Sigmoid colon (tissue), 7 donors: ENCODE data around the gene RSPH6A. TPM values are rescaled to one million over a fixed set of nuclear protein-coding genes. Genes with fewer than 3 reads are reported as not detected.

Experiments used
- DNase-seq: peaks from one replicate; pipeline ENCODE4 v3.0.0-alpha.2; 2019
- H3K27ac ChIP-seq, 4 donors: fragments of 200-600 bp; sonication (generic); one replicate each; pipeline ENCODE4 v1.5.1; 2016 to 2019; ENCODE audit warnings: mild to moderate bottlenecking in 1 of 4
- H3K27me3 ChIP-seq, 3 donors: fragments of 200-600 bp; sonication (generic); one replicate each; pipeline ENCODE4 v1.5.1; 2019; ENCODE audit warnings: mild to moderate bottlenecking in 1 of 3
- H3K36me3 ChIP-seq, 4 donors: fragments of 200-600 bp; sonication (generic); one replicate each; pipeline ENCODE4 v1.5.1; 2016 to 2019
- H3K4me1 ChIP-seq, 4 donors: fragments of 200-600 bp; sonication (generic); one replicate each; pipeline ENCODE4 v1.5.1; 2017 to 2019
- H3K4me3 ChIP-seq, 4 donors: fragments of 200-600 bp; sonication (generic); one replicate each; pipeline ENCODE4 v1.5.1; 2017 to 2019; ENCODE audit warnings: mild to moderate bottlenecking in 2 of 4, moderate library complexity in 1 of 4
- H3K9me3 ChIP-seq, 4 donors: fragments of 200-600 bp in 3 of 4; sonication (generic) in 3 of 4; one replicate each; pipeline versions ENCODE4 v1.5.1 to v1.6.1; 2013 to 2019
- EP300 ChIP-seq, 4 donors: sonication (generic); formaldehyde crosslinking; IDR thresholded peaks; one replicate each; pipeline ENCODE4 v1.6.1; 2017; ENCODE audit warnings: antibody characterized with exemption in 4 of 4
- POLR2A ChIP-seq, 2 donors: fragments of 450-650 bp; IDR thresholded peaks; one replicate each; pipeline ENCODE4 v1.6.1; 2016; ENCODE audit warnings: antibody characterized with exemption in 2 of 2, mild to moderate bottlenecking in 2 of 2, moderate library complexity in 2 of 2
- POLR2AphosphoS5 ChIP-seq, 4 donors: sonication (generic); formaldehyde crosslinking; IDR thresholded peaks; one replicate each; pipeline ENCODE4 v1.6.1; 2017; ENCODE audit warnings: antibody characterized with exemption in 4 of 4
- WGBS, 2 donors: extraction: QIAGEN DNeasy Blood & Tissue Kit; methylation state at CpG; one replicate each; pipeline ENCODE4 v1.1.7; 2013; 5-methylcytosine and 5-hydroxymethylcytosine counted together
- intact Hi-C: fragments of 100-400 bp; cut with DNase I; formaldehyde crosslinking; loops from one replicate; pipeline ENCODE4 v1.15.1; 2023
- polyA plus RNA-seq, 3 donors: library from polyadenylated mRNA; stranded (reverse); fragments of 200-250 nt; gene quantifications; one replicate each; pipeline ENCODE4 v1.2.3, GENCODE V29; 2013
- total RNA-seq, 4 donors: library from RNA; depleted of rRNA; stranded (reverse); fragments of >200 nt; gene quantifications; one replicate each; pipeline ENCODE4 v1.1.0, GENCODE V29; 2016
- TF ChIP-seq, protein P1 (sequence below), 4 experiments: fragments of 450-650 bp in 3 of 4; fragments of 200-600 bp in 1 of 4; IDR thresholded peaks; one replicate each; pipeline ENCODE4 v1.5.1; 2016 to 2019; ENCODE audit warnings: antibody characterized with exemption in 4 of 4, mild to moderate bottlenecking in 3 of 4, moderate library complexity in 2 of 4
- donor health status: healthy with polysubstance abuse.
- donor health status: Bipolar disorder and iron deficiency.
- donor health status: healthy.

RSPH6A gene
- total and polyA plus RNA-seq, 7 donors = 0.12 TPM; not detected in 6

DNA sequence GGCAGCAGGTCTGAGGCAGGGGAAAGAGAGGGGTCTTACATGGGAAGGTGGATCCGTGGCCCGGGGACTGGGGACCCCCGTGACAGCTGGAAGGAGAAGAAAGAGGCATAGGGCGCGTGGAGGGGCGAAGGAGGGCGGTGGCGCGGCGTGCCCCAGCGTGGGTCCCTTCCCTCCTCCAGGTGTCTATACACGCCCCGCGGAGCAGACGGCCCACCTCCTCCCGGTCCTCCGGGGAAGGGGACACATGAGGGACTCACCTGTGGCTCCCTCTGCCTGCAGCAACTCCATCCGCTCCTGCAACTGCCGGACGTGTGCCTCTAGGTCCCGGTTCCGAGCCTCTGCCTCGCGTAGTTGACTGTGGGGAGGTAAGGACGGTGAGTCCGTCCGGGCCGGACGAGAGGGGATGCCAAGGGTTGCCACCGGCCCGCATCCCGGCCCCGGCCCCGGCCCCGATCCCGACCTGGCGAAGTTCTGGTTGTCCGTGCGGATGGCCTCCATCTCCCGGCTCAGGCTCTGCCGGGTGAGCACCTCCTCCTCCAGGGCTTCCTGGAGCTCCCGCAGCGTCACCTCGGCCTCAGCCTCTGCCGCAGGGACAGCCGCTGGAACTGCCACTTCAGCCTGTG, 43.7 kb downstream of the RSPH6A start:
- Histone ChIP-seq H3K9me3 (no peaks in the 10 kb centered on the region), H3K36me3 (peaks cover 0 to 42% (median 27%) of the 10 kb centered on the region in 4 donors), H3K27ac (peak overlapping the region; percentile 89 to 99 (median 98)), H3K27me3 (no peaks in the 10 kb centered on the region), H3K4me3 (peak overlapping the region in 1 of 4 donors; percentile 80), H3K4me1 (peaks cover 3 to 37% (median 23%) of the 10 kb centered on the region in 4 donors)
- 88 to 93% methylated on average over 46 of the region's 46 CpGs for WGBS, 2 donors
- DNase-seq = peak; percentile 78
- intact Hi-C loops = loop anchor here (1.0 kb wide), 1 partner anchor 8 kb away; no protein-coding TSS in a partner anchor
- peak in 1 of 4 donors; percentile 11 for TF ChIP-seq POLR2AphosphoS5 (IDR thresholded peaks at IDR 0.05)
- TF ChIP-seq EP300 (IDR thresholded peaks at IDR 0.05) = no peak
- TF ChIP-seq POLR2A (IDR thresholded peaks at IDR 0.05) = no peak
- TF ChIP-seq, protein P1, sequence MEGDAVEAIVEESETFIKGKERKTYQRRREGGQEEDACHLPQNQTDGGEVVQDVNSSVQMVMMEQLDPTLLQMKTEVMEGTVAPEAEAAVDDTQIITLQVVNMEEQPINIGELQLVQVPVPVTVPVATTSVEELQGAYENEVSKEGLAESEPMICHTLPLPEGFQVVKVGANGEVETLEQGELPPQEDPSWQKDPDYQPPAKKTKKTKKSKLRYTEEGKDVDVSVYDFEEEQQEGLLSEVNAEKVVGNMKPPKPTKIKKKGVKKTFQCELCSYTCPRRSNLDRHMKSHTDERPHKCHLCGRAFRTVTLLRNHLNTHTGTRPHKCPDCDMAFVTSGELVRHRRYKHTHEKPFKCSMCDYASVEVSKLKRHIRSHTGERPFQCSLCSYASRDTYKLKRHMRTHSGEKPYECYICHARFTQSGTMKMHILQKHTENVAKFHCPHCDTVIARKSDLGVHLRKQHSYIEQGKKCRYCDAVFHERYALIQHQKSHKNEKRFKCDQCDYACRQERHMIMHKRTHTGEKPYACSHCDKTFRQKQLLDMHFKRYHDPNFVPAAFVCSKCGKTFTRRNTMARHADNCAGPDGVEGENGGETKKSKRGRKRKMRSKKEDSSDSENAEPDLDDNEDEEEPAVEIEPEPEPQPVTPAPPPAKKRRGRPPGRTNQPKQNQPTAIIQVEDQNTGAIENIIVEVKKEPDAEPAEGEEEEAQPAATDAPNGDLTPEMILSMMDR (IDR thresholded peaks at IDR 0.05) = no peak

DNA sequence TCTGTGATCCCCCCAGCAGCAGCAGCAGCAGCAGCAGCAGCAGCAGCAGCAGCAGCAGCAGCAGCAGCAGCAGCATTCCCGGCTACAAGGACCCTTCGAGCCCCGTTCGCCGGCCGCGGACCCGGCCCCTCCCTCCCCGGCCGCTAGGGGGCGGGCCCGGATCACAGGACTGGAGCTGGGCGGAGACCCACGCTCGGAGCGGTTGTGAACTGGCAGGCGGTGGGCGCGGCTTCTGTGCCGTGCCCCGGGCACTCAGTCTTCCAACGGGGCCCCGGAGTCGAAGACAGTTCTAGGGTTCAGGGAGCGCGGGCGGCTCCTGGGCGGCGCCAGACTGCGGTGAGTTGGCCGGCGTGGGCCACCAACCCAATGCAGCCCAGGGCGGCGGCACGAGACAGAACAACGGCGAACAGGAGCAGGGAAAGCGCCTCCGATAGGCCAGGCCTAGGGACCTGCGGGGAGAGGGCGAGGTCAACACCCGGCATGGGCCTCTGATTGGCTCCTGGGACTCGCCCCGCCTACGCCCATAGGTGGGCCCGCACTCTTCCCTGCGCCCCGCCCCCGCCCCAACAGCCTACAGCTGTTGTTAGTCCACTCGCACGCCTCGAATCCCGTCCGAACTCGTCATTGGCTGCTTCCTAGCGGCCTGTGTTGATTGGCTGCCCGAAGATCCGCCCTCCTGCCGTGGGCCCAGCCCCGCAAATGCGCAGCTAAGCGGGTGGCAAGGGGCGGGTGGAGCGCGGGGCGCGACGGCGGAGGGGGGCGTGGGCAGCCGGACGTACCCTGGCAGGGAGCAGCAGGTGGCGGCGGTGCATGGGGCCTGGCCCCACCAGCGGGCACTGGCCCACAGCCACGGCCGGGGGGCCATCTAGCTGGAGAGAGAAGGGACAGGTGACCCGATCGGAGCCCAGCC, 44.7 kb downstream of the RSPH6A start:
- H3K27me3 ChIP-seq = no peaks in the 10 kb centered on the region
- peak; percentile 99 for DNase-seq
- 1% methylated on average over 79 of the region's 79 CpGs for WGBS, 2 donors
- peak; percentile 27 to 43 for TF ChIP-seq POLR2A (IDR thresholded peaks at IDR 0.05)
- TF ChIP-seq, protein P1 (IDR thresholded peaks at IDR 0.05) = peak; percentile 85 to 94 (median 94)
- TF ChIP-seq EP300 (IDR thresholded peaks at IDR 0.05) = no peak
- TF ChIP-seq POLR2AphosphoS5 (IDR thresholded peaks at IDR 0.05) = peak in 3 of 4 donors; percentile 55 to 80 (median 74)
- peaks cover 0 to 38% (median 25%) of the 10 kb centered on the region in 4 donors for H3K36me3 ChIP-seq
- peak overlapping the region; percentile 89 to 99 (median 98) for H3K27ac ChIP-seq
- H3K4me3 ChIP-seq = peak overlapping the region; percentile 47 to 93 (median 84)
- peaks cover 3 to 47% (median 33%) of the 10 kb centered on the region in 4 donors for H3K4me1 ChIP-seq
- no peaks in the 10 kb centered on the region for H3K9me3 ChIP-seq
- intact Hi-C loops = loop anchor here (1.0 kb wide), 2 partner anchors 9 to 29 kb away; no protein-coding TSS in a partner anchor

DNA sequence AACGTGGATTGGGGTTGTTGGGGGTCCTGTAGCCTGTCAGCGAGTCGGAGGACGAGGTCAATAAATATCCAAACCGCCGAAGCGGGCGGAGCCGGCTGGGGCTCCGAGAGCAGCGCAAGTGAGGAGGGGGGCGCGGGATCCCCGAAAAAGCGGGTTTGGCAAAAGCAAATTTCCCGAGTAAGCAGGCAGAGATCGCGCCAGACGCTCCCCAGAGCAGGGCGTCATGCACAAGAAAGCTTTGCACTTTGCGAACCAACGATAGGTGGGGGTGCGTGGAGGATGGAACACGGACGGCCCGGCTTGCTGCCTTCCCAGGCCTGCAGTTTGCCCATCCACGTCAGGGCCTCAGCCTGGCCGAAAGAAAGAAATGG, 45.3 kb downstream of the RSPH6A start:
- peaks cover 3 to 53% (median 39%) of the 10 kb centered on the region in 4 donors for H3K4me1 ChIP-seq
- WGBS, 2 donors = 1% methylated on average over 28 of the region's 28 CpGs
- no peaks in the 10 kb centered on the region for H3K27me3 ChIP-seq
- peak overlapping the region; percentile 89 to 99 (median 98) for H3K27ac ChIP-seq
- peak; percentile 88 for DNase-seq
- peak overlapping the region; percentile 47 to 93 (median 84) for H3K4me3 ChIP-seq
- H3K9me3 ChIP-seq = no peaks in the 10 kb centered on the region
- intact Hi-C loops = loop anchor here (1.0 to 2.0 kb wide), 2 partner anchors 29 to 39 kb away; partner anchors contain the start of gene FBXO46
- TF ChIP-seq, protein P1 (IDR thresholded peaks at IDR 0.05) = no peak
- no peak for TF ChIP-seq POLR2A (IDR thresholded peaks at IDR 0.05)
- TF ChIP-seq POLR2AphosphoS5 (IDR thresholded peaks at IDR 0.05) = no peak
- TF ChIP-seq EP300 (IDR thresholded peaks at IDR 0.05) = no peak
- peaks cover 0 to 35% (median 24%) of the 10 kb centered on the region in 4 donors for H3K36me3 ChIP-seq

DNA sequence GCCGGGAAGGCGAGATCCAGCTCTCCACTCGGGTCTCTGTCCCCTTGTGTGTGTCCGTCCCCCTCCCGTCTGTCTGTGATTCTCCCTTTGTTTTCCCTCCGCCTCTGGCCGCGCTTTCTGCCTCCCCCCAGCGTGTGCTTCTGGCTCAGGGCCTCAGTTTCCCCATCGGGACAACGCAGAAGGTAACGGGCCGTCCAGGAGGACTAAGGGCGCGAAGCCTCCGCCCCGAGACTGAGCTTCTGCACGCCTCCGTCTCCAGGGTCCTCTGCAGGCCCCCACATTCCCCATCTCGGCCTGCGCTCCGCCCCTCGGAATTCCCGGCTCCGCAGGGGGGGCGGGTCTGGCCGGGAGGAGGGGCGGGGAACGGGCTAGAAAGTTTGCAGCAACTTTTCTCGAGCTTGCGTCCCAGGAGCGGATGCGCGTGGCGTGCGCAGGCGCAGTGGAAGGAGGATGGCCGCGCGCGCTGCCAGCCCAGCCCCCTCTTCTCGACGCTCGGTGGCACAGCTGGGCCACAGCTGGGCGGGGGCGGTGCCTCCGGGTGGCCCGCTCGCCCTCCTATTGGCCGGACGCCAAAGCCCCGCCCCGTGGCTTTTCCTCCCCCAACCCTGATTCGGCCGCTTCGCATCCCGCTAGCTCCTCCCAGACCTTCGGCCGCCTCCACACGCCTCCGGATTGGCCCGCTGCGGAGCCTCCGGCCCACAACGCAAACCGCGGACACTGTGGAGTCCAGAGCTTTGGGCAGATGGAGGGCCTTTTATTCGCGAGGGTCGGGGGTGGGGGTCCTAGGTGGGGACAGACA, 45.9 kb downstream of the RSPH6A start, which contains the start of gene SIX5:
Gene SIX5, minus strand, starts transcription at position 269 of the 799 bp plus-strand sequence. CDS start 408 bp downstream, outside the sequence.
- Histone ChIP-seq H3K4me1 (peaks cover 3 to 59% (median 45%) of the 10 kb centered on the region in 4 donors), H3K36me3 (peaks cover 0 to 30% (median 22%) of the 10 kb centered on the region in 4 donors), H3K9me3 (no peaks in the 10 kb centered on the region), H3K27ac (peak within 1 kb of the TSS; percentile 89 to 99 (median 98)), H3K27me3 (no peaks in the 10 kb centered on the region), H3K4me3 (peak within 1 kb of the TSS; percentile 64 to 93 (median 84))
- 0 to 1% methylated on average over 70 of the region's 70 CpGs for WGBS, 2 donors
- intact Hi-C loops = loop anchor here (2.0 kb wide), 1 partner anchor 38 kb away; the partner anchor contains the start of gene FBXO46
- TF ChIP-seq POLR2AphosphoS5 (IDR thresholded peaks at IDR 0.05) (peak; percentile 91 to 97 (median 96)), EP300 (IDR thresholded peaks at IDR 0.05) (peak in 1 of 4 donors; percentile 81), POLR2A (IDR thresholded peaks at IDR 0.05) (peak; percentile 93 to 95)
- TF ChIP-seq, protein P1 (IDR thresholded peaks at IDR 0.05) = no peak
- DNase-seq = peak; percentile 99
